Left forelimb (tissue), 1 donor: ENCODE data around the gene PRPF40B.
A peak's percentile ranks its signal among the peaks of the same experiment; 100 is the strongest.

ENCODE experiments used
- DNase-seq: peaks from one replicate; pipeline ENCODE4 v3.0.0-alpha.2; 2018; ENCODE audit warnings: low spot score

PRPF40B gene

GRCh38 chr12:49635656-49636055 lies 12.3 kb downstream of the PRPF40B start:
- peak; percentile 49 for DNase-seq

DNA sequence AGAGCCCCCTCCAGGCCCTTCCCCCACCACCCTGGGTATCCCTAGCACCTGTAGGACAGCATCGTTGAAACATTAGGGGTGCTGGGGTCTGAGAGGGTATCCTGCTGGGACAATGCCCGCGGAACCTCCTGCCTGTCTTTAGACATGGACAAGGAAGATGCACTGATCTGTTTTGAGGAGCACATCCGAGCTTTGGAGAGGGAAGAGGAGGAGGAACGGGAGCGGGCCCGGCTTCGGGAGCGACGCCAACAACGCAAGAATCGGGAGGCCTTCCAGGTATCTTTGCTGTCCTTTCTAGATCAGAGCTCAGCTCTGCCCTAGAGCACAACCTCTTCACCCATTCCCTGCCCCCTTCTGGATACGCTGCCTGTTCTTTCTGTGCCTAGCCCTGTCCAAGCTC lies 13.2 kb downstream of the PRPF40B start:
- DNase-seq, result peak; percentile 70

GRCh38 chr12:49636979-49637755 lies 13.8 kb downstream of the PRPF40B start:
- peak; percentile 76 for DNase-seq

GRCh38 chr12:49641748-49642369 lies 18.5 kb downstream of the PRPF40B start:
- DNase-seq, result no peak

GRCh38 chr12:49642370-49642802 lies 19.0 kb downstream of the PRPF40B start:
- no peak for DNase-seq

- no peak for DNase-seq
Measured at GRCh38 chr12:49643135-49643534, 19.8 kb downstream of the PRPF40B start.

- DNase-seq, result no peak
Measured at GRCh38 chr12:49643961-49644619, 20.7 kb downstream of the PRPF40B start.

DNA sequence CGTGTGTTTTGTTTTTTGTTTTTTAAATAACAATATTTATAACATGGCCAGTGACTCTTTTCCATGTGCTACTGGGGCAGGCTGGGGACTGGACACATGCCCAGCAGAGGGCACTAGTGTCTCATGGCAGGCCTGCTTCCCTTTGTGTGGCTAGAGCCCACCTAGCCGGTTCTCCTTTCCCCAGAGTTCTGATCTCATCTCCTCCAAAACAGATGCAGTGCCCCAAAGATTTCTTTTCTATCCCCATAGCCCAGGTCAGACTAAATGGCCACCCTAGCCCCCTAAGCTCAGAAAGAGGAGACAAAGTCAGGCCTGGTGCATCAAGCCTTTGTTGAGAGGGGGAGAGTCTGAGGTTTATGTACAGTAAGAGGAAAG lies 21.2 kb downstream of the PRPF40B start:
- peak; percentile 83 for DNase-seq

DNA sequence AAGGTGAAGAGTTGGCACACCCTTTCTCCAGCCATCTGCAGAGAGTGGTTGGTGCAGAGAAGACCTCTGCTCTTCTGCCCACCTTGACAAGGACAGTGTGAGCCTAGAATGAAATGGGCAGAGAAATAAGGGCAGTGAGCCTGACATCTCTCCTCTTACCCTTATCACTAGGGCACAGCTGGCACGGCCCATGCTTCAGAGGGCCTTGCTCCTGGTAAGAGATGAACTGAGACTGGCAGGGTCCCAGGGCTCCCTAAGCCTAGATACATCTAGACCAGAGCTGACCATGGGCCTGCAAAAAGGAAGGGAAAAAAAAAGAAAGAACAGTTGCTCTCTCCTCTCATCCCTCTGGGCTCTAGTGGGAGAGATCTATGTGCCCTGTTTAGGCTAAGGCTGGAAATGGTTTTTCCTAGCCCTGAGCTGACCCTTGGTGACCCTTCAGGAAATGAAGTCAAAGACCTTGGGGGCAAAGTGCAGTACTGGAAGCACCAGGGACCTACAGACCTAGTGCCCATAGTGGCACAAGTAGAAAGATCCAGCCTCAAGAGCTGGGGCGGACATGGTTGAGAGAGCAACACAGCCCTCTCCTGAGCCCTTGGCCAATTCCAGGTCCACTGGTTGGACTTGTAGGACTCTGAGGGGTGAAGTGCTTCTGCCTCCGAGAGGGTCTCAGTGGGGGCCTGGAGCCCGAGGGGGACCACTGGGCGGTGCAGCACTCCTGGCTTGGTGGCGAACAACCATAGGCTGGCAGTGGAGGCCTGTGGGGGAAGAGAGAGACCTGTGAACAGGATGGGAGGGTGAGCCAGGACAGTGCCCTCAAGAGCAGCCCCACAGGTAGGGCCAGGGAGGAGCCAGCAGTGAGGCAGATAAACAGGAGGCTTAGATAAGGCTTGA lies 22.0 kb downstream of the PRPF40B start:
- DNase-seq, result no peak

GRCh38 chr12:49646331-49646830 lies 23.0 kb downstream of the PRPF40B start:
- DNase-seq, result no peak

- DNase-seq, result no peak
Measured at GRCh38 chr12:49646871-49647654, 23.7 kb downstream of the PRPF40B start.

DNA sequence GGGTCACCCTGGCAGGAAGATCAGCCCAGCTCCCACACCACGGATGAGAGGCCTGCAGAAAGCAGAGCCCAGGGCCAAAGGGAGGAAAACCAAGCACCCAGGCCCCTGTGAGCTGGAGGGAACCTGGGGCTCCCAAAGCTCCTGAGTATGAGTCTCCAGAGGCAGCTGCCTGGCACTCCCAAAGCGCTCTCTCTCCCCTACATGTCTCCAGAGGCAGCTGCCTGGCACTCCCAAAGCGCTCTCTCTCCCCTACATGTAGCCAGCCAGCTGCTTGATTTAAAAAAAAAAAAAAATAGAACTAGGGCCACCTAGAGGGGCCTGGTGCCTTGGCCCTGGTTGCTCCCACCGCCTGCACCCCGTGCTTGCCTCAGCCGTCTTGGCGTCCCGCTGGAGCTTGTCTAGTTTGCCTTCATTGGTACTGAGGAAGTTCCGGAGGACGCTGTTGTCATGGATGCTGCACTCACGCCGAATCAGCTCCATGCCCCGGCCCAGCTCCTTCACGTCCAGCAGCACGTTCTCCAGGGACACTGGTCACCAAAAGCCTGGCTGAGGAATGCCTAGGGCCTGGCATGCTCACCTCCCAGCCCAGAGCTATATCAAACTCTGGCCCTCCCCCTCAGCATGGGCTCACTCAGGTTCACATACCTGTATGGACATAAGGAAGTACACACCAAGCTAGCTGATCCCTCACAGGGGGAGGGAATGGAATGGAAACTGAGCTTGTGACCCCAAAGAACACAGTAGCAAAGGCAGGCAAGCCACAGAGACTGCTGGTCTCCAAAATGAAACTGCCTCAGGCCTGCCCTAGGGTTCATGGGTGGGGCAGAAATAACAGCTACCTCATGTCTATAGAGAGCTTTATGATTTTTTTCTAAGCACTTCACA lies 24.7 kb downstream of the PRPF40B start:
- DNase-seq, result no peak

DNA sequence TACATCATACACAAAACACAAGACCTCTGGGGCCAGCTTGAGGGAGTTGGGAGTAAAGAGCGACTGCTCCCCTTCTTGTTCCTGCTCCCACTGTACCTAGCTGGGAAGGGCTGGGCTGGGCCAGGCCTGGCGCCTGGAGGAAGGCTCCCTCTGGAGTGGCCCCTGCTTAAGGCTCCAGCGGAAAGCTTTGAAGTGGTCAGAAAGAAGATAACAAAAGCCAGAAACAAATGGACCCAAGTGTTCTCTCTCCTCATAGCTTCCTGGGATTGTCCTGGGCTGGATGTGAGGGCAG lies 25.3 kb downstream of the PRPF40B start:
- no peak for DNase-seq

GRCh38 chr12:49649445-49649844 lies 26.1 kb downstream of the PRPF40B start:
- no peak for DNase-seq

DNA sequence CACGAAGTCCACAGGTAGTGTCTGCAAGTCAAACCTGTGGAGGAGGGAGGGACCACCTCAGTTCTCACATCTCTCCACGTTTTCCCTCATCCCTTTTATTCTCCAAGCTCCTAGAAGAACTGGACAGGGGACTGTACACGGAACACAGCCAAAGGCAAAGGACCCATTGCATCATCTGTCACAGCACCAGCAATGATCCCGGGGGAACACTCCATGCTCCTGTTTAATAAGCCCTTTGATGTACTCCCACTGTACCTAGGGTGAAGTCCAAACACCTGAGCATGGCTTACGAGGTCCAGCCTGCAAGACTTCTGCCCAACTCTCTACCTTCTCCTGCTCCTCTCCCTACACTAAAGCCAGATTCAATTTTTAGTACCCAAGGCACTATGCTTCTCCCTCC lies 26.5 kb downstream of the PRPF40B start:
- no peak for DNase-seq

- no peak for DNase-seq
Measured at GRCh38 chr12:49651855-49652254, 28.5 kb downstream of the PRPF40B start.

GRCh38 chr12:49652921-49653520 lies 29.7 kb downstream of the PRPF40B start:
- DNase-seq, result no peak

DNA sequence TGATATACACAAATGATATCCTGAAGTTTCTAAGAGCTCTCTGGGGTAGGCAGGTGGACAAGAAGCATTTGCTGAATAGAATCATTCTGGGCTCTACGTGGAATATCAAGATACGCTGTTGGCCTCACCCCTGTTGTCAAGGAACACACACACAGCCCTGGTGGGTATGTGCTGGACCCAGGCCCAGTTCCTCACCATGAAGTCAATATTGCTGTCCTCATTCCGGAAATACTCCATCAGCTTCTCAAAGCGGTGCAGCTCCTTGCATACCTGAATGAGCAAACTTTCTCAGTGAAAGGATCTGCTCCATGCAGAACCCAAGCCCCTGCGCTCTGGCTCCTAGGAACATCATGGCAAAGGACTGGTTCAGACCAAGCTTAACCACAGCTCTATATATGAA lies 31.4 kb downstream of the PRPF40B start:
- DNase-seq, result no peak

- no peak for DNase-seq
Measured at GRCh38 chr12:49655595-49656236, 32.4 kb downstream of the PRPF40B start.
